GM12878 (cell line): ENCODE measurements around the gene TUBGCP2. TPM values are rescaled to one million over a fixed set of nuclear protein-coding genes. Genes with fewer than 3 reads are reported as not detected.

Experiments
- ATAC-seq: fragments of 200-7000 bp; cut with Tn5 transposase; 3 replicates; pipeline ENCODE4 v1.9.1; 2020; ENCODE audit warnings: mild to moderate bottlenecking, moderate library complexity
- BruUV-seq: library from RNA; stranded (reverse); fragments of 400-500 nt; replicated peaks from 2 replicates; lab custom pipeline; 2021; lab: Mats Ljungman, UMichigan
- CTCF ChIA-PET: fragments of 300-600 bp; sonication (Branson Sonifier 250); formaldehyde crosslinking; extraction: SDS; loops from one replicate; lab custom pipeline; 2021; ENCODE audit warnings: inconsistent platforms; lab: Yijun Ruan, JAX
- POLR2A ChIA-PET: fragments of 350-600 bp; formaldehyde crosslinking; extraction: SDS; loops from one replicate; lab custom pipeline; 2021; ENCODE audit warnings: inconsistent platforms; lab: Charles Lee
- RAD21 ChIA-PET: fragments of 300-600 bp; sonication (Branson Sonifier 250); formaldehyde crosslinking; loops from one replicate; lab custom pipeline; 2023; ENCODE audit warnings: antibody characterized with exemption; ENCODE audit not compliant: unreplicated experiment; lab: Charles Lee
- SMC1A ChIA-PET: fragments of 300-600 bp; sonication (Branson Sonifier 250); formaldehyde crosslinking; loops from one replicate; lab custom pipeline; 2023; ENCODE audit not compliant: unreplicated experiment, uncharacterized antibody; lab: Charles Lee
- DNase-seq: peaks from one replicate; pipeline ENCODE4 v3.0.0-alpha.2; 2011; ENCODE audit warnings: low read depth, low spot score
- FAIRE-seq: peaks from 3 replicates; lab custom pipeline; 2011; peaks lifted over from hg19 to GRCh38; lab: Jason Lieb, UNC
- H2AFZ ChIP-seq: 2 replicates; pipeline ENCODE4 v1.6.0; 2011; ENCODE audit warnings: low read depth, low read length, control low read depth; ENCODE audit not compliant: control insufficient read depth
- H3K27ac ChIP-seq: 2 replicates; pipeline ENCODE4 v1.5.1; 2011; ENCODE audit warnings: control low read depth; ENCODE audit not compliant: control insufficient read depth, insufficient read depth
- H3K27me3 ChIP-seq, 2 experiments: replicated peaks in 1 of 2; 2 replicates each; pipeline versions ENCODE4 v1.6.0 to v1.6.1; 2011; ENCODE audit warnings: low read length in 1 of 2; ENCODE audit not compliant: control insufficient read depth in 2 of 2, insufficient read depth in 2 of 2
- H3K36me3 ChIP-seq, 2 experiments: 2 replicates each; pipeline ENCODE4 v1.5.1; 2011; ENCODE audit warnings: low read length in 1 of 2; ENCODE audit not compliant: control insufficient read depth in 2 of 2, insufficient read depth in 2 of 2
- H3K4me1 ChIP-seq: 2 replicates; pipeline ENCODE4 v1.6.1; 2011; ENCODE audit warnings: mild to moderate bottlenecking, low read length, moderate library complexity, mixed read lengths; ENCODE audit not compliant: control insufficient read depth, insufficient read depth
- H3K4me2 ChIP-seq: 2 replicates; pipeline ENCODE4 v1.6.0; 2011; ENCODE audit warnings: control low read depth; ENCODE audit not compliant: control insufficient read depth, insufficient read depth
- H3K4me3 ChIP-seq: fragments of 200-600 bp; sonication (generic); 2 replicates; pipeline ENCODE4 v1.5.1; 2016
- H3K79me2 ChIP-seq: 2 replicates; pipeline ENCODE4 v1.6.0; 2011; ENCODE audit warnings: low read length; ENCODE audit not compliant: control insufficient read depth, insufficient read depth
- H3K9ac ChIP-seq: 2 replicates; pipeline ENCODE4 v1.8.0; 2011; ENCODE audit warnings: low read length, control low read depth, mixed read lengths; ENCODE audit not compliant: control insufficient read depth, insufficient read depth
- H3K9me3 ChIP-seq: replicated peaks from 3 replicates; pipeline ENCODE4 v1.5.1; 2011; ENCODE audit warnings: mild to moderate bottlenecking, low read length; ENCODE audit not compliant: control insufficient read depth, insufficient read depth
- H4K20me1 ChIP-seq: 2 replicates; pipeline ENCODE4 v1.6.0; 2011; ENCODE audit not compliant: control insufficient read depth, insufficient read depth
- BRCA1 ChIP-seq: IDR thresholded peaks from 2 replicates; pipeline ENCODE4 v1.6.1; 2011; ENCODE audit warnings: low read depth, low read length, improper control_type of control experiment
- IRF3 ChIP-seq: fragments of 450-650 bp; IDR thresholded peaks from 2 replicates; pipeline ENCODE4 v1.6.1; 2014; ENCODE audit warnings: mild to moderate bottlenecking
- MEF2B ChIP-seq: fragments of 450-650 bp; IDR thresholded peaks from 2 replicates; pipeline ENCODE4 v1.6.1; 2018; ENCODE audit warnings: mild to moderate bottlenecking, moderate library complexity; ENCODE audit not compliant: partially characterized antibody, poor library complexity, severe bottlenecking
- MXI1 ChIP-seq: fragments of 150-350 bp; IDR thresholded peaks from 2 replicates; pipeline ENCODE4 v1.6.1; 2011; ENCODE audit warnings: low read depth, mild to moderate bottlenecking, inconsistent platforms, low read length, improper control_type of control experiment
- RAD21 ChIP-seq: IDR thresholded peaks from 2 replicates; pipeline ENCODE4 v1.6.1; 2011; ENCODE audit warnings: mild to moderate bottlenecking, low read depth, low read length, moderate library complexity; ENCODE audit not compliant: insufficient read depth
- SMAD5 ChIP-seq: IDR thresholded peaks from 2 replicates; pipeline ENCODE4 v1.6.1; 2016; ENCODE audit warnings: antibody characterized with exemption, low read depth
- SPI1 ChIP-seq: IDR thresholded peaks from 2 replicates; pipeline ENCODE4 v1.6.1; 2011; ENCODE audit warnings: low read depth, mild to moderate bottlenecking, low read length, moderate library complexity, borderline replicate concordance; ENCODE audit not compliant: insufficient read depth
- ZBED1 ChIP-seq: IDR thresholded peaks from 2 replicates; pipeline ENCODE4 v1.6.1; 2016; ENCODE audit warnings: borderline replicate concordance
- ZNF207 ChIP-seq: fragments of 450-650 bp; IDR thresholded peaks from 2 replicates; pipeline ENCODE4 v1.6.1; 2014; ENCODE audit warnings: antibody characterized with exemption, mild to moderate bottlenecking, borderline replicate concordance
- WGBS: methylation state at CpG from one replicate; pipeline ENCODE4 v1.1.6; 2016; ENCODE audit warnings: low lambda C conversion rate; ENCODE audit not compliant: insufficient replicate concordance, insufficient coverage; ENCODE audit errors: missing lambda C conversion rate; 5-methylcytosine and 5-hydroxymethylcytosine counted together
- in situ Hi-C: fragments of 300-500 bp; cut with MboI; formaldehyde crosslinking; loops from 9 replicates; pipeline ENCODE4 v1.14.3; 2018; ENCODE audit warnings: mixed read lengths
- intact Hi-C: fragments of 100-400 bp; cut with micrococcal nuclease; formaldehyde crosslinking; loops from one replicate; pipeline ENCODE4 v1.14.2; 2022; ENCODE audit not compliant: unreplicated experiment
- polyA plus RNA-seq, 11 experiments: library from polyadenylated mRNA; depleted of rRNA in 4 of 11; unstranded in 6 of 11; stranded (reverse) in 5 of 11; fragments of >200 nt; fragmentation: Nextera tagmentation in 4 of 11; fragmentation: Illumina TruSeq in 1 of 11; extraction: Ambion mirVana in 4 of 11; extraction: Trizol in 1 of 11; gene quantifications; 1 replicate in 1 of 11; 2 replicates in 10 of 11; pipeline versions ENCODE4 v1.2.1 to v1.2.3, GENCODE V29; 2011 to 2016; ENCODE audit warnings: inconsistent platforms in 2 of 11, missing spikeins in 2 of 11, low read depth in 1 of 11
- total RNA-seq, 4 experiments: library from RNA; depleted of rRNA in 3 of 4; stranded (reverse); fragments of >200 nt in 3 of 4; fragmentation: Illumina TruSeq in 1 of 4; extraction: Trizol in 1 of 4; gene quantifications; 2 replicates each; pipeline versions ENCODE4 v1.2.1 to v1.2.3, GENCODE V29; 2013 to 2021

TUBGCP2 gene
- total and polyA plus RNA-seq, 10 of the 15 experiments (the other 5 are each of a cell fraction or from before 2014, with no cell fraction given): 4.8 to 47.1 (median 34.7) TPM

DNA sequence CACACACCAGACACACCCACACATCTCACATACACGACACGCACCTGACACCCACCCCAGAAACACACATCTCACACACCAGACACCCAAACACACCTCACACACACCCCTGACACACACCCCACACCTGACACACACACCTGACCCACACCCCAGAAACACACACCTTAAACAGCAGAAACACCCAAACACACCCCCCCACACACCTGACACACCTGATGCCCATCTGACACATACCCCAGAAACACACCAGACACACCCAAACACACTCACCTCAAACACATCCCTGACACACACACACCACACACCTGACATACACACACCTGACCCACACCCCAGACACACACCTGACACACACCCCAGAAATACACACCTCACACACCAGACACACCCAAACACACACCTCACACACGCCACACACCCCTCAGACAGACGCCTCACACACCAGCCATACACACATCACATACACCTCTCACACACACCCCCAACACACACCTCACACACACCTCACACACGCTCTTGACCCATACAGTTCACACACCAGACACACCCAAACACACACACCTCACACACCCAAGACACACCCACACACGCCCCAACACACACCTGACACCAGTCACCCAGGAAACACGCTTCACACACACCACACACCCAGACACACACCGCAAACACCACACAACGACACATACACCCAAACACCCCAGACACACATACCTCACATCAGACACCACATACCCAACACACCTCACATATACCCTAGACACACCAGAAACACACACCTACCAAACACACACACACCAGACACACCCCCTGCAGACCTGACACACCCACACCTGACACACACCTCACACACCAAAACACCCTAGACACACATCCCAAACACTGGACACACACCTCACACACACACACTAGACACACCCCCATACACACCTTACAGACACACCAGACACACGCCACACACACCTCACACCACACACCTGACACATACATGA, 29.7 kb upstream of the TUBGCP2 start:
- H3K27ac ChIP-seq: no peak overlapping the region
- H3K4me2 ChIP-seq: no peak overlapping the region
- TF ChIP-seq ZBED1 (no peak), MXI1 (no peak), IRF3 (no peak), ZNF207 (no peak), SPI1 (no peak), MEF2B (no peak), SMAD5 (no peak), BRCA1 (no peak), RAD21 (no peak)
- no peak for FAIRE-seq
- no peaks in the 10 kb centered on the region for H3K4me1 ChIP-seq
- ChIA-PET CTCF (no interaction called here), SMC1A (no interaction called here), POLR2A (no interaction called here), RAD21 (no interaction called here)
- BruUV-seq: no TSS peak
- WGBS: 51% methylated on average over 10 of the region's 10 CpGs
- DNase-seq: no peak
- H4K20me1 ChIP-seq: no peaks in the 10 kb centered on the region
- H3K27me3 ChIP-seq: peaks cover 5 to 9% of the 10 kb centered on the region in 2 experiments
- no peaks in the 10 kb centered on the region for H3K36me3 ChIP-seq
- no peaks in the 10 kb centered on the region for H3K79me2 ChIP-seq
- H3K4me3 ChIP-seq: no peak overlapping the region
- H3K9ac ChIP-seq: no peak overlapping the region
- no peak overlapping the region for H2AFZ ChIP-seq
- in situ Hi-C loops: no loop called here
- H3K9me3 ChIP-seq: no peaks in the 10 kb centered on the region; the same call in 2 of the 3 replicates
- no peak for ATAC-seq
- intact Hi-C loops: no loop called here
